ENCODE measurements around the gene P2RY6.

P2RY6 gene

DNA sequence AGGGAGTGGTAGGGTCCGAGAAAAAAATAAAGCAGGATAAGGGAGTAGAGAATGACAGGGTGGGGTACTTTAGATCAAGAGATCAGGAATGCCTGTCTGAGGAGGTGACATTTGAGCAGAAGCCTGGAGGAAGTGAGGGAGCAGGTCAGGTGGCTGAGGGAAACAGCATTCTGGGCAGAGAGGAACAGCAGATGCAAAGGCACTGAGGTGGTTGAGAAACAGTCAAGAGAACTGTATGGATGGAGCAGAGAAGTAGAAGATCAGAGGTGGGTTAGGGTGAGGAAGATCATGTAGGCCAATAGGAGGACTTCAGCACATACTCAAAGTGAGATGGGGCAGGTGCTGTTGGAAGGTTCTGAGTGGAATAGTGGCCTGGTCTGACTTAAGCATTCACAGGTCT lies 44.3 kb downstream of the P2RY6 start:
- no peak overlapping the region for H3K27ac ChIP-seq
- in situ Hi-C loops (cut with HindIII; ENCODE audit: low pct_ligation_motif_present, low sequenced_read_pairs), result no loop called here

DNA sequence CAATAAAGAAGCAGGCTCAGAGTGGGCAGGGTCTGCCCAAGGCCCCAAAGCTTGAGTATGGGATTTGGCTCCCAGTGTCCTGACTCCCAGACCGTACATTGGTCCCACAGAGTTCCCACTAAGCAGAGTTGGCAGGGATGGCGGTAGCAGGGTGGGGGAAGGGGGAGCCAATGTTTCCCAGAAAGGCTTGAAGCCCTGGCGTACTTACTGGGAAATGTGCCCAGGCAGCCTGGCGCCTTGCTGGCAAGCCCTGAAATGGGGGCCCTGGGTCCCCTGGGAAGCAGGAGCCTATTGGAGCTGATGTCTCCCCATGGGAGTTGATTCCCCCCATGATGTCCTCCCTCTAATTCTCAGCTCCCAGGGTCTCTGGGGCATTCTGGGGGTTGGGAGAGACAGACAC lies 45.2 kb downstream of the P2RY6 start:
- H3K27ac ChIP-seq, result no peak overlapping the region
- no peak overlapping the region for H3K4me3 ChIP-seq (ENCODE audit: low read depth, low read length)
- in situ Hi-C loops (cut with HindIII; ENCODE audit: low pct_ligation_motif_present, low sequenced_read_pairs), result no loop called here
- DNase-seq, result no peak
- TF ChIP-seq, protein P1, sequence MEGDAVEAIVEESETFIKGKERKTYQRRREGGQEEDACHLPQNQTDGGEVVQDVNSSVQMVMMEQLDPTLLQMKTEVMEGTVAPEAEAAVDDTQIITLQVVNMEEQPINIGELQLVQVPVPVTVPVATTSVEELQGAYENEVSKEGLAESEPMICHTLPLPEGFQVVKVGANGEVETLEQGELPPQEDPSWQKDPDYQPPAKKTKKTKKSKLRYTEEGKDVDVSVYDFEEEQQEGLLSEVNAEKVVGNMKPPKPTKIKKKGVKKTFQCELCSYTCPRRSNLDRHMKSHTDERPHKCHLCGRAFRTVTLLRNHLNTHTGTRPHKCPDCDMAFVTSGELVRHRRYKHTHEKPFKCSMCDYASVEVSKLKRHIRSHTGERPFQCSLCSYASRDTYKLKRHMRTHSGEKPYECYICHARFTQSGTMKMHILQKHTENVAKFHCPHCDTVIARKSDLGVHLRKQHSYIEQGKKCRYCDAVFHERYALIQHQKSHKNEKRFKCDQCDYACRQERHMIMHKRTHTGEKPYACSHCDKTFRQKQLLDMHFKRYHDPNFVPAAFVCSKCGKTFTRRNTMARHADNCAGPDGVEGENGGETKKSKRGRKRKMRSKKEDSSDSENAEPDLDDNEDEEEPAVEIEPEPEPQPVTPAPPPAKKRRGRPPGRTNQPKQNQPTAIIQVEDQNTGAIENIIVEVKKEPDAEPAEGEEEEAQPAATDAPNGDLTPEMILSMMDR (IDR thresholded peaks at IDR 0.05; ENCODE audit: low read depth, low read length, missing control alignments), result no peak
- H3K27me3 ChIP-seq (replicated peaks), result no peaks in the 10 kb centered on the region
- peaks cover 2% of the 10 kb centered on the region for H3K36me3 ChIP-seq (replicated peaks)

More for the DNA sequence above, 44.3 kb downstream of the P2RY6 start:
- Histone ChIP-seq H3K36me3 (replicated peaks) (peaks cover 2% of the 10 kb centered on the region), H3K4me3 (ENCODE audit: low read depth, low read length) (no peak overlapping the region), H3K27me3 (replicated peaks) (no peaks in the 10 kb centered on the region)
- DNase-seq, result no peak
- TF ChIP-seq, protein P1 (IDR thresholded peaks at IDR 0.05; ENCODE audit: low read depth, low read length, missing control alignments), result no peak

DNA sequence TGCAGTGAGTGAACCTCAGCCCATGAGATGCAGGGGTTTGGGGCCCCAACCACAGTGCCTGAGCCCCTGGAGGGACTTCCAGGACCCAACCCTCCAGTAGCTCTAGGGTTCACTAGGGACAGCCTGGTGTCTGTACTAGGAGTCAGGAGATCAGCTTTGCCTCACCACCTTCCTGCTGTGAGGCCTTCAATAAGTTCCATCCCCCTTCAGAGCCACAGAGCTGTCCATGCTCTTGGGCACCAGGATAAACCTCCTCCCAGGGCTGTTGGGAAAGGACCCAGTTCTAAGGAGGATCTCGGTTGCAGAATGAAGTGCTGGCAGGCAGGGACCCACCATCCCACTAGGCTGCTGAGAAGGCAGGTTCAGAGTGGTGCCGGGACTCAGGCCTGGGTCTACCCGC lies 45.7 kb downstream of the P2RY6 start:
- no peak for DNase-seq
- Histone ChIP-seq H3K4me3 (ENCODE audit: low read depth, low read length) (no peak overlapping the region), H3K36me3 (replicated peaks) (peaks cover 2% of the 10 kb centered on the region), H3K27ac (no peak overlapping the region), H3K27me3 (replicated peaks) (no peaks in the 10 kb centered on the region)
- TF ChIP-seq, protein P1 (IDR thresholded peaks at IDR 0.05; ENCODE audit: low read depth, low read length, missing control alignments), result no peak
- in situ Hi-C loops (cut with HindIII; ENCODE audit: low pct_ligation_motif_present, low sequenced_read_pairs), result no loop called here

DNA sequence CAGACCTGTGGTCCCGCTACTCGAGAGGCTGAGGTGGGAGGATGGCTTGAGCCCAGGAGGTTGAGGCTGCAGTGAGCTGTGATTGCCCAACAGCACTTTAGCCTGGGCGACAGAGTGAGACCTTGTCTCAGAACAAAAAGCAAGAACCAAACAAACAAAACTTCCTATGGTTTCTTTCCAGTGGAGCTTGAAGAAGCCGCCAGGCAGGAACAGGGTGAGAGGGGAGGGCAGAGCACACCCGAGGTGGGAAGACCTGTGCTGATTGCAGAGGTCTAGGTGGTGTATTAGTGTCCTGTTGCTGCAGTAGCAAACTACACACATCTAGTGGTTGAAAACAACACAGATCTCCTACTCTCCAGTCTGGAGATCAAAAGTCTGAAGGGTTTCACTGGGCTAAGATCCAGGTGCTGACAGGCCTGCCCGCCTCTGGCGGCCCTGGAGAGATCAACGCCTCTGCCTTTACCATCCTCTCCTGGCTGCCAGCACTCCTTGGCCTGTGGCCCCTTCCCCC lies 46.4 kb downstream of the P2RY6 start:
- in situ Hi-C loops (cut with HindIII; ENCODE audit: low pct_ligation_motif_present, low sequenced_read_pairs), result no loop called here
- no peaks in the 10 kb centered on the region for H3K27me3 ChIP-seq (replicated peaks)
- no peak overlapping the region for H3K27ac ChIP-seq
- TF ChIP-seq, protein P1 (IDR thresholded peaks at IDR 0.05; ENCODE audit: low read depth, low read length, missing control alignments), result no peak
- DNase-seq, result no peak
- H3K4me3 ChIP-seq (ENCODE audit: low read depth, low read length), result no peak overlapping the region
- peaks cover 2% of the 10 kb centered on the region for H3K36me3 ChIP-seq (replicated peaks)

DNA sequence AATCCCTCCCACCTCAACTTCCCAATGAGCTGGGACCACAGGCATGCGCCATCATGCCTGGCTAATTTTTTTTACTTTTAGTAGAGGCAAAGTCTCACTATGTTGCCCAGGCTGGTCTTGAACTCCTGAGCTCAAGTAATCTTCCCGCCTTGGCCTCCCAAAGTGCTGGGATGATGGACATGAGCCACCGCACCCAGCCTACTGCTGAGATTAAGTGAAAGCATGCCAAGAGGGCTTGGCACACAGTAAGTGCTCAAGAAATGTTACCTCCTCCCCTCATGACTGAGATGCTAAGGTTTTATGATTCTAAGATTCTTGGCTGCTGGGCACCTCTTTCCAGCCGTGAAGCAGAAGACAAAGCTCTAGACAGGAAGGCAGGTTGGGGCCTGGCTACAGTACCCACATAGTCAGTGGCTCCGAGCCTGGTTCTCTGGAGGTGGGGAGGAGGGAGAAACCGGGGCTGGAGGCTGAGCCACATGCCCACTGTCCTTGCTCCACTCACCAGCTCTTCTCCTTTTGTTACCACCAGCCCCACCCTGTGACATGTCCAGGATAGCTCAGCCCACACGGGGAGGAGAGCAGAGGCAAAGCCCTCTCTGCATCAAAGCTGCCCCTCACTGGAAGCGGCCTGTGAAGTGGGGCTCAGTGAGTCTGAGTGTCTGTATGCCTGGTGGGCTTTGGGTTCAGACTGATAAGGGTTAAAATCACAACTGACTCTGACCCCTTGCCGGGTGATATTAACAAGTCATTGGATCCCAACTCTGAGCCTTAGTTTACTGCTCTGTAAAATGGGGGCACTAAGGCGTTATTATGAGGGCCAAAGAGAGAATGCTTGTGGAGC lies 48.8 kb downstream of the P2RY6 start:
- Histone ChIP-seq H3K27me3 (replicated peaks) (no peaks in the 10 kb centered on the region), H3K4me3 (ENCODE audit: low read depth, low read length) (no peak overlapping the region), H3K36me3 (replicated peaks) (no peaks in the 10 kb centered on the region), H3K27ac (peak overlapping the region; percentile 74)
- DNase-seq, result no peak
- in situ Hi-C loops (cut with HindIII; ENCODE audit: low pct_ligation_motif_present, low sequenced_read_pairs), result no loop called here
- TF ChIP-seq, protein P1 (IDR thresholded peaks at IDR 0.05; ENCODE audit: low read depth, low read length, missing control alignments), result no peak
